K562 (cell line): ENCODE measurements around the gene C2orf69. TPM values are rescaled to one million over a fixed set of nuclear protein-coding genes. Genes with fewer than 3 reads are reported as not detected.
"Not testable (repeated sequence)": the region's sequence is repeated elsewhere in the genome, so short reads cannot be mapped to it uniquely, and the experiment has no call there.

ENCODE experiments used
- ATAC-seq: fragments of 200-7000 bp; cut with Tn5 transposase; 3 replicates; pipeline ENCODE4 v1.9.1; 2020; ENCODE audit warnings: moderate library complexity
- BruUV-seq: library from RNA; stranded (reverse); fragments of 400-500 nt; replicated peaks from 2 replicates; lab custom pipeline; 2021; lab: Mats Ljungman, UMichigan
- CTCF ChIA-PET: fragments of 300-600 bp; formaldehyde crosslinking; extraction: SDS; loops from one replicate; lab custom pipeline; 2021; ENCODE audit warnings: low intra/inter-chr PET ratio; lab: Yijun Ruan, JAX
- POLR2A ChIA-PET: fragments of 300-600, 350-650 bp; sonication (Branson Sonifier 250); formaldehyde crosslinking; extraction: SDS; loops from one replicate; lab custom pipeline; 2021; ENCODE audit warnings: antibody characterized with exemption, inconsistent platforms; lab: Yijun Ruan, JAX
- DNase-seq, 4 experiments: peaks; one replicate each; pipeline versions ENCODE4 v3.0.0 to v3.0.0-alpha.2; 2011 to 2018; ENCODE audit warnings: low spot score in 3 of 4, mixed read lengths in 3 of 4; ENCODE audit errors: extremely low read depth in 1 of 4
- FAIRE-seq: peaks from 2 replicates; lab custom pipeline; 2011; peaks lifted over from hg19 to GRCh38; lab: Jason Lieb, UNC
- H2AFZ ChIP-seq: 2 replicates; pipeline ENCODE4 v1.6.0; 2011; ENCODE audit warnings: low read depth, low read length, control low read depth, inconsistent platforms
- H3K27ac ChIP-seq: fragments of 200-600 bp; 3 replicates; pipeline ENCODE4 v1.8.0; 2011; ENCODE audit warnings: low read depth, mild to moderate bottlenecking, control low read depth, inconsistent platforms, low read length, moderate library complexity, mixed read lengths; ENCODE audit errors: extremely low read depth
- H3K27me3 ChIP-seq, 2 experiments: fragments of 300-600 bp in 1 of 2; 2 replicates in 1 of 2; 3 replicates in 1 of 2; pipeline versions ENCODE4 v1.6.0 to v1.8.0; 2011; ENCODE audit warnings: inconsistent platforms in 2 of 2, low read length in 2 of 2, mild to moderate bottlenecking in 1 of 2, mixed read lengths in 1 of 2, moderate library complexity in 1 of 2; ENCODE audit not compliant: control insufficient read depth in 2 of 2, insufficient read depth in 2 of 2
- H3K36me3 ChIP-seq: fragments of 300-600 bp; 3 replicates; pipeline ENCODE4 v1.8.0; 2011; ENCODE audit warnings: mild to moderate bottlenecking, low read length, inconsistent platforms; ENCODE audit not compliant: control insufficient read depth, insufficient read depth
- H3K4me1 ChIP-seq, 2 experiments: fragments of 200-600 bp in 1 of 2; replicated peaks in 1 of 2; 2 replicates in 1 of 2; 3 replicates in 1 of 2; pipeline versions ENCODE4 v1.5.1 to v1.8.0; 2011; ENCODE audit warnings: inconsistent platforms in 2 of 2, low read length in 2 of 2, mild to moderate bottlenecking in 1 of 2, mixed read lengths in 1 of 2, moderate library complexity in 1 of 2; ENCODE audit not compliant: control insufficient read depth in 2 of 2, insufficient read depth in 2 of 2
- H3K4me2 ChIP-seq: 2 replicates; pipeline ENCODE4 v1.6.1; 2011; ENCODE audit warnings: low read length, control low read depth, inconsistent platforms, mixed read lengths; ENCODE audit not compliant: insufficient read depth
- H3K4me3 ChIP-seq: fragments of 200-600 bp; sonication (generic), shearing (Covaris generic); 2 replicates; pipeline ENCODE4 v1.5.1; 2016; ENCODE audit warnings: control low read depth, inconsistent platforms
- H3K79me2 ChIP-seq: fragments of 200-600 bp; 3 replicates; pipeline ENCODE4 v1.8.0; 2011; ENCODE audit warnings: low read length, inconsistent platforms; ENCODE audit not compliant: control insufficient read depth, insufficient read depth
- H3K9ac ChIP-seq, 2 experiments: 2 replicates each; pipeline versions ENCODE4 v1.6.0 to v1.6.1; 2011; ENCODE audit warnings: low read depth in 2 of 2, low read length in 2 of 2, control low read depth in 1 of 2, inconsistent platforms in 1 of 2, mild to moderate bottlenecking in 1 of 2, mixed read lengths in 1 of 2; ENCODE audit not compliant: insufficient read depth in 1 of 2
- H3K9me1 ChIP-seq: one replicate; pipeline ENCODE4 v1.6.0; 2011; ENCODE audit warnings: inconsistent platforms, mild to moderate bottlenecking, low read length, moderate library complexity; ENCODE audit not compliant: control insufficient read depth, insufficient read depth
- H3K9me3 ChIP-seq: replicated peaks from 2 replicates; pipeline ENCODE4 v1.5.1; 2011; ENCODE audit warnings: low read depth, low read length, inconsistent platforms; ENCODE audit not compliant: control insufficient read depth, insufficient read depth
- H4K20me1 ChIP-seq: replicated peaks from 2 replicates; pipeline ENCODE4 v1.6.1; 2011; ENCODE audit warnings: low read length, inconsistent platforms, mixed read lengths; ENCODE audit not compliant: control insufficient read depth, insufficient read depth
- BCOR ChIP-seq: fragments of 450-650 bp; IDR thresholded peaks from 2 replicates; pipeline ENCODE4 v1.6.1; 2016
- FOXA3 ChIP-seq, 2 experiments: fragments of 450-650 bp in 1 of 2; sonication (generic) in 1 of 2; formaldehyde crosslinking; IDR thresholded peaks in 1 of 2; conservative IDR thresholded peaks in 1 of 2; 2 replicates each; pipeline versions ENCODE4 v1.4.0 to v1.8.0; 2020 to 2022; ENCODE audit warnings: mild to moderate bottlenecking in 2 of 2, missing genetic modification reagents in 1 of 2
- KDM1A ChIP-seq, 2 experiments: fragments of 450-650 bp; IDR thresholded peaks; 2 replicates each; pipeline ENCODE4 v1.6.1; 2016; ENCODE audit warnings: mild to moderate bottlenecking in 2 of 2
- SMARCA5 ChIP-seq: fragments of 450-650 bp; IDR thresholded peaks from 2 replicates; pipeline ENCODE4 v1.6.1; 2016
- STAT5B ChIP-seq: fragments of 250-450 bp; sonication (Bioruptor Pico); IDR thresholded peaks from 2 replicates; pipeline ENCODE4 v1.8.0; 2021; ENCODE audit warnings: mild to moderate bottlenecking, inconsistent platforms
- TBP ChIP-seq: optimal IDR thresholded peaks from 2 replicates; pipeline ENCODE3; 2011; ENCODE audit warnings: low read depth, low read length, improper control_type of control experiment
- ZNF121 ChIP-seq: sonication (generic); formaldehyde crosslinking; conservative IDR thresholded peaks from 2 replicates; pipeline ENCODE4 v1.8.0; 2022; ENCODE audit warnings: missing genetic modification reagents
- WGBS: fragments of 100-300 bp; shearing (Covaris generic); methylation state at CpG from one replicate; pipeline ENCODE4 v1.1.6; 2016; ENCODE audit warnings: low coverage, mixed read lengths; ENCODE audit not compliant: insufficient coverage; ENCODE audit errors: missing lambda C conversion rate; 5-methylcytosine and 5-hydroxymethylcytosine counted together
- in situ Hi-C: fragments of 300-500 bp; cut with MboI; formaldehyde crosslinking; loops from 4 replicates; pipeline ENCODE4 v1.15.0; 2018; ENCODE audit warnings: inconsistent platforms, mixed read lengths
- intact Hi-C: fragments of 100-400 bp; cut with micrococcal nuclease; formaldehyde crosslinking; loops from 2 replicates; pipeline ENCODE4 v1.14.2; 2022
- polyA plus RNA-seq, 8 experiments: library from polyadenylated mRNA; depleted of rRNA in 4 of 8; stranded (reverse) in 5 of 8; unstranded in 3 of 8; fragments of >200 nt; fragmentation: Nextera tagmentation in 2 of 8; fragmentation: Illumina TruSeq in 1 of 8; extraction: Ambion mirVana in 2 of 8; extraction: Trizol in 1 of 8; gene quantifications; 2 replicates each; pipeline versions ENCODE4 v1.2.1 to v1.2.3, GENCODE V29; 2011 to 2014; ENCODE audit warnings: inconsistent platforms in 1 of 8, missing spikeins in 1 of 8
- total RNA-seq, 7 experiments: library from RNA; depleted of rRNA in 6 of 7; stranded (reverse); fragments of >200 nt in 6 of 7; fragmentation: Illumina TruSeq in 2 of 7; extraction: Trizol in 2 of 7; gene quantifications; 2 replicates each; pipeline versions ENCODE4 v1.2.1 to v1.2.3, GENCODE V29; 2011 to 2021; ENCODE audit warnings: low replicate concordance in 1 of 7

Gene C2orf69
- total and polyA plus RNA-seq, 9 of the 15 experiments (the other 6 are each of a cell fraction or from before 2014, with no cell fraction given) = 3.4 to 9.8 (median 5.7) TPM

DNA sequence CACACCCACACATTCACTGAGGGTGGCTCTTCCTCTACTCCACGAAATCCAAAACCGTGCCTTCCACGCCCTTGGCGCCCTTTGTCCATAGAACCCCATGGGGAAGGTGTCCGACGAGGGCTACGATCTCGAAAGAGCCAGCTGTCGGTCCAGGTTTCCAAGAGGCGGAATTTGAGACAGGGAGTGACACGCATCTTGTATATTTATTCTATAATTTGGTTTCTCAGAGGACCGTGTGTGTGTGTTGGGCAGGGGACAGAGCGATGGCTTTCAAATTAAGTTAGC lies 726 bp downstream of the C2orf69 start:
- Histone ChIP-seq H3K27ac (peak overlapping the region; percentile 95), H3K4me2 (peak overlapping the region; percentile 96), H3K4me3 (peak overlapping the region; percentile 90), H3K36me3 (peaks cover 30% of the 10 kb centered on the region; the same call in 2 of the 3 replicates), H3K79me2 (peaks cover 52% of the 10 kb centered on the region)
- in situ Hi-C loops = no loop called here
- BruUV-seq = no TSS peak
- peak; percentile 44 for FAIRE-seq
- TF ChIP-seq STAT5B (CRISPR knock-in tag) = no peak
- 0 out of 4 replicates have a peak, but pooled peaks of 1 of the 2 experiments have one; percentile 4 for TF ChIP-seq FOXA3 (CRISPR knock-in tag; conservative IDR thresholded peaks at IDR 0.05 in 1 of 2, IDR thresholded peaks at IDR 0.05 in 1 of 2)
- TF ChIP-seq TBP = peak; percentile 8
- TF ChIP-seq, all 486 proteins: peak for 2
- Histone ChIP-seq H3K9ac (peak overlapping the region; percentile 91 to 99), H3K27me3 (no peaks in the 10 kb centered on the region), H2AFZ (peak overlapping the region; percentile 88), H3K9me1 (no peaks in the 10 kb centered on the region), H4K20me1 (no peaks in the 10 kb centered on the region), H3K9me3 (peaks cover 12% of the 10 kb centered on the region), H3K4me1 (peaks cover 3 to 10% of the 10 kb centered on the region in 2 experiments; a peak in 3 of 5 replicates)
- ATAC-seq (no peak), DNase-seq (no peak)
- CTCF ChIA-PET = no interaction called here
- intact Hi-C loops = no loop called here
- WGBS = under 1% methylated on average over 11 of the region's 13 CpGs
- POLR2A ChIA-PET = interaction anchor here (1.5 kb wide), 1 partner anchor 12 kb away, joined by 10 read pairs; no protein-coding TSS in a partner anchor

DNA sequence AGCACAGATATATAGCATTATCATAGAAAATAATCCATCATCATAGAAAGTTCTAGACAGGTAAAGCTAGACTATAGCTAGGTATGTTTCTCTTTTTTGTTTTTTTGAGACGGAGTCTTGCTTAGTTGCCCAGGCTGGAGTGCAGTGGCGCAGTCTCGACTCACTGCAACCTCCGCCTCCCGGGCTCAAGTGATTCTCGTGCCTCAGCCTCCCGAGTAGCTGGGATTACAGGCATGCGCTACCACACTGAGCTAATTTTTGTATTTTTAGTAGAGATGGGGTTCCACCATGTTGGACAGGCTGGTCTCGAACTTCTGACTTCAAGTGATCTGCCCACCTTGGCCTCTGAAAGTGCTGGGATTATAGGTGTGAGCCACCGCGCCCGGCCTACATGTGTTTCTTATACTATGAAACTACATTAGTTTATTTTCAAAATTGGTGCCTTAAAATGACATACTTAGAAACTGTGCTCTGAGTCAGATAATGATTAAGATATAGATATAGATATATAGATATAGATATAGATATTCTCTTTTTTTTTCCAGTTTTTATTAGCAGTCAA lies 1.5 kb downstream of the C2orf69 start:
- H3K27ac ChIP-seq = peak overlapping the region; percentile 95
- POLR2A ChIA-PET = interaction anchor here (0.6 kb wide), 1 partner anchor 613 kb away, joined by 3 read pairs; no protein-coding TSS in a partner anchor
- not testable (repeated sequence) for H3K9me1 ChIP-seq

More for the DNA sequence above, 1.5 kb downstream of the C2orf69 start:
- 0% methylated on average over 7 of the region's 12 CpGs for WGBS
- H2AFZ ChIP-seq, CTCF ChIA-PET, DNase-seq, FAIRE-seq, BruUV-seq, in situ Hi-C loops, intact Hi-C loops, H3K27me3 ChIP-seq, H4K20me1 ChIP-seq: not testable (repeated sequence)
- 0 out of 3 replicates have a peak, but pooled peaks have one; percentile 3 for ATAC-seq
- Histone ChIP-seq H3K4me3 (peak overlapping the region; percentile 90), H3K9me3 (peaks cover 14% of the 10 kb centered on the region), H3K4me1 (peaks cover 3 to 10% of the 10 kb centered on the region in 2 experiments; a peak in 3 of 5 replicates), H3K9ac (peak overlapping the region; percentile 84 to 91), H3K36me3 (peaks cover 38% of the 10 kb centered on the region; the same call in 2 of the 3 replicates), H3K79me2 (peaks cover 58% of the 10 kb centered on the region)
- 0 out of 2 replicates have a peak, but pooled peaks have one; percentile 42 for TF ChIP-seq BCOR
- 0 out of 2 replicates have a peak, but pooled peaks have one; percentile 45 for TF ChIP-seq SMARCA5
- TF ChIP-seq KDM1A (IDR thresholded peaks at IDR 0.05) = 0 out of 4 replicates have a peak, but pooled peaks of 1 of the 2 experiments have one; percentile 11
- TF ChIP-seq ZNF121 (CRISPR knock-in tag) = peak; percentile 36; the same call in 1 of the 2 replicates
- TF ChIP-seq, all 486 proteins: peak for 4; not testable (repeated sequence) for 482
- peak overlapping the region; percentile 96 for H3K4me2 ChIP-seq
